Panc1 (cell line): Measurements from ENCODE around the gene USP19.

Experiments
- POLR2AphosphoS5 ChIP-seq: IDR thresholded peaks from 2 replicates; pipeline ENCODE4 v1.6.1; 2012; ENCODE audit warnings: mild to moderate bottlenecking, low read depth, low read length, moderate library complexity
- TCF7L2 ChIP-seq: IDR thresholded peaks from 2 replicates; pipeline ENCODE4 v1.6.1; 2011; ENCODE audit warnings: mild to moderate bottlenecking, low read depth, low read length, inconsistent platforms
- TF ChIP-seq, protein P1 (sequence below): fragments of 450-650 bp; IDR thresholded peaks from 2 replicates; pipeline ENCODE4 v1.5.1; 2017; ENCODE audit warnings: mild to moderate bottlenecking

GRCh38 chr3:49111347-49111746 lies 9.3 kb downstream of the USP19 start:
- TF ChIP-seq, protein P1, sequence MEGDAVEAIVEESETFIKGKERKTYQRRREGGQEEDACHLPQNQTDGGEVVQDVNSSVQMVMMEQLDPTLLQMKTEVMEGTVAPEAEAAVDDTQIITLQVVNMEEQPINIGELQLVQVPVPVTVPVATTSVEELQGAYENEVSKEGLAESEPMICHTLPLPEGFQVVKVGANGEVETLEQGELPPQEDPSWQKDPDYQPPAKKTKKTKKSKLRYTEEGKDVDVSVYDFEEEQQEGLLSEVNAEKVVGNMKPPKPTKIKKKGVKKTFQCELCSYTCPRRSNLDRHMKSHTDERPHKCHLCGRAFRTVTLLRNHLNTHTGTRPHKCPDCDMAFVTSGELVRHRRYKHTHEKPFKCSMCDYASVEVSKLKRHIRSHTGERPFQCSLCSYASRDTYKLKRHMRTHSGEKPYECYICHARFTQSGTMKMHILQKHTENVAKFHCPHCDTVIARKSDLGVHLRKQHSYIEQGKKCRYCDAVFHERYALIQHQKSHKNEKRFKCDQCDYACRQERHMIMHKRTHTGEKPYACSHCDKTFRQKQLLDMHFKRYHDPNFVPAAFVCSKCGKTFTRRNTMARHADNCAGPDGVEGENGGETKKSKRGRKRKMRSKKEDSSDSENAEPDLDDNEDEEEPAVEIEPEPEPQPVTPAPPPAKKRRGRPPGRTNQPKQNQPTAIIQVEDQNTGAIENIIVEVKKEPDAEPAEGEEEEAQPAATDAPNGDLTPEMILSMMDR: no peak
- no peak for TF ChIP-seq TCF7L2
- no peak for TF ChIP-seq POLR2AphosphoS5
